Measurements from ENCODE around the gene ATG14. TPM values are rescaled to one million over a fixed set of nuclear protein-coding genes. Genes with fewer than 3 reads are reported as not detected.

Gene ATG14
- total and polyA plus RNA-seq, 2 of the 8 experiments (the other 6 are each of a cell fraction or from before 2014, with no cell fraction given), result 4.9 to 10.8 TPM

- no peak overlapping the region for H2AK5ac ChIP-seq (ENCODE audit: low read depth, low read length)
- no peak overlapping the region for H3K4ac ChIP-seq (replicated peaks; ENCODE audit: insufficient read length, low read depth, low read length)
- no peak overlapping the region for H2AFZ ChIP-seq (ENCODE audit: low read length)
- H3K79me2 ChIP-seq (ENCODE audit: control insufficient read depth in 1 of 2, insufficient read depth in 2 of 2, low read length in 2 of 2), result no peaks in the 10 kb centered on the region
- no peak overlapping the region for H3K27ac ChIP-seq (ENCODE audit: low read depth, low read length)
- H3K56ac ChIP-seq (replicated peaks; ENCODE audit: insufficient read length, low read depth, low read length), result no peak overlapping the region
- H4K20me1 ChIP-seq (replicated peaks in 1 of 2; ENCODE audit: control insufficient read depth in 1 of 2, insufficient read depth in 2 of 2, low read length in 2 of 2), result peaks cover 0 to 1% of the 10 kb centered on the region in 2 experiments
- TF ChIP-seq TAF1 (IDR thresholded peaks at IDR 0.05; ENCODE audit: low read depth, low read length) (no peak), BCL11A (IDR thresholded peaks at IDR 0.05; ENCODE audit: low read depth in 2 of 2, low read length in 2 of 2) (no peak), SIRT6 (IDR thresholded peaks at IDR 0.05; ENCODE audit: low read length) (no peak), CHD2 (IDR thresholded peaks at IDR 0.05; ENCODE audit: low read length) (no peak), RNF2 (IDR thresholded peaks at IDR 0.05; ENCODE audit: borderline replicate concordance, low read depth, low read length, missing control alignments, poor library complexity, severe bottlenecking) (no peak), USF2 (IDR thresholded peaks at IDR 0.05; ENCODE audit: low read length) (no peak), TCF12 (IDR thresholded peaks at IDR 0.05; ENCODE audit: low read depth, low read length) (no peak)
- 86% methylated on average over 5 of the region's 5 CpGs; no CpG with 5 or more reads in 1 of the 2 experiments for WGBS, 2 experiments (ENCODE audit: extremely low coverage in 1 of 2, insufficient coverage in 1 of 2, insufficient read length in 1 of 2, insufficient replicate concordance in 2 of 2, low coverage in 1 of 2, low lambda C conversion rate in 2 of 2, missing lambda C conversion rate in 1 of 2)
- DNase-seq (ENCODE audit: low read depth in 1 of 2, low spot score in 2 of 2) (no peak), FAIRE-seq (no peak)
- H4K8ac ChIP-seq (ENCODE audit: extremely low read depth, insufficient read depth, low read length), result no peak overlapping the region; the same call in 1 of the 2 replicates
- ChIA-PET CTCF (ENCODE audit: partially characterized antibody) (interaction anchor here (1.0 kb wide), 1 partner anchor 8 kb away, joined by 3 read pairs; no protein-coding TSS in a partner anchor), POLR2A (ENCODE audit: partially characterized antibody) (no interaction called here)
- H3K4me1 ChIP-seq (replicated peaks in 1 of 4; ENCODE audit: control insufficient read depth in 3 of 4, insufficient read depth in 4 of 4, low read length in 3 of 4), result no peaks in the 10 kb centered on the region
- no peak overlapping the region for H3K23ac ChIP-seq (ENCODE audit: insufficient read length)
- H2BK15ac ChIP-seq (ENCODE audit: low read length), result no peak overlapping the region
- H4K5ac ChIP-seq (ENCODE audit: insufficient read length, low read depth, low read length), result no peak overlapping the region
- no peak overlapping the region for H2BK5ac ChIP-seq (ENCODE audit: low read depth, low read length)
- no peak overlapping the region for H4K91ac ChIP-seq (replicated peaks; ENCODE audit: insufficient read length, low read length)
- H3K18ac ChIP-seq (ENCODE audit: extremely low read depth, low read length), result no peak overlapping the region
- H3K9me3 ChIP-seq (ENCODE audit: insufficient read depth in 2 of 2, low read depth in 1 of 2, low read length in 1 of 2), result no peaks in the 10 kb centered on the region
- H2BK12ac ChIP-seq (ENCODE audit: low read depth, low read length), result no peak overlapping the region
- peaks cover 7 to 36% (median 27%) of the 10 kb centered on the region in 4 experiments for H3K36me3 ChIP-seq (ENCODE audit: control insufficient read depth in 2 of 4, insufficient read depth in 4 of 4, low read length in 3 of 4)
- H3K9ac ChIP-seq (replicated peaks in 1 of 4; ENCODE audit: extremely low read depth in 1 of 4, low read depth in 3 of 4, low read length in 3 of 4), result no peak overlapping the region
- no peak overlapping the region for H2BK120ac ChIP-seq (replicated peaks; ENCODE audit: low read depth, low read length)
- no peaks in the 10 kb centered on the region for H3K23me2 ChIP-seq (ENCODE audit: low read depth, low read length)
- no peaks in the 10 kb centered on the region for H3K27me3 ChIP-seq (replicated peaks in 1 of 4; ENCODE audit: control insufficient read depth in 3 of 4, extremely low read depth in 1 of 4, insufficient read depth in 3 of 4, low read length in 3 of 4)
- H3K4me3 ChIP-seq (ENCODE audit: extremely low read depth in 1 of 4, insufficient read depth in 2 of 4, low read depth in 3 of 4, low read length in 4 of 4), result no peak overlapping the region
- H3K14ac ChIP-seq (ENCODE audit: insufficient read length), result no peak overlapping the region
- no peaks in the 10 kb centered on the region for H3K79me1 ChIP-seq (ENCODE audit: low read depth, low read length)
- no peak overlapping the region for H2BK20ac ChIP-seq (ENCODE audit: low read length)
- H3K4me2 ChIP-seq (ENCODE audit: insufficient read depth in 1 of 2, low read depth in 2 of 2, low read length in 2 of 2), result no peak overlapping the region
Observed at GRCh38 chr14:55381040-55381439, 30.6 kb downstream of the ATG14 start.

Measured in H1 (cell line).